ENCODE measurements around the gene SPATA17. TPM values are rescaled to one million over a fixed set of nuclear protein-coding genes. Genes with fewer than 3 reads are reported as not detected.

The SPATA17 gene
- total RNA-seq, 2 donors from 2014 or later: 0.96 to 6.4 TPM

DNA sequence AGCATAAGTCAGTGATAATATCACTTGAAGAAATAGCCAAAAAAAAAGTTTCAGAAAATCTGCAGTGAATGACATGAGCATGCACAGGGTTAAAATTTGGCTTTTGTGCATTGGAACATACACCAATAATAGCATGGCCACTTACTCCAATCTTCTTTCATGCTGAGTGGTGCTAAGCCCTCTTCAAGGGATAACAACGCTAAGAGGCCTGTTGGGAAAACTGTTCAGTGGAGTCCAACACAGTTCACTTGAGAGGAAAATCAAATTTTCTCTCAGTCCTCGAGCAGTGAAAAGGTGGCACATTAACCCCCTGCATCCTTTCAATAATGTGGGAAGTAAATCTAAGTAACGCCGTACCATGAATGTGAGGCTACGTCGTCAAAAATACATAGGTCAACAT is 264.7 kb downstream of the SPATA17 start:
- Histone ChIP-seq H3K27me3 (replicated peaks; ENCODE audit: insufficient read depth) (no peaks in the 10 kb centered on the region), H3K27ac (no peak overlapping the region), H3K4me3 (no peak overlapping the region), H3K36me3 (no peaks in the 10 kb centered on the region), H3K4me1 (replicated peaks) (no peaks in the 10 kb centered on the region), H3K9me3 (no peaks in the 10 kb centered on the region)
- WGBS: 71% methylated on average over 6 of the region's 6 CpGs
- intact Hi-C loops (cut with DNase I): no loop called here
- DNase-seq (ENCODE audit: low spot score): no peak
- no peak for TF ChIP-seq POLR2A (IDR thresholded peaks at IDR 0.05)
- no peak for TF ChIP-seq CTCF (IDR thresholded peaks at IDR 0.05)
- no peak for TF ChIP-seq POLR2AphosphoS5 (IDR thresholded peaks at IDR 0.05)

- Histone ChIP-seq H3K4me1 (replicated peaks) (no peaks in the 10 kb centered on the region), H3K9me3 (no peaks in the 10 kb centered on the region), H3K4me3 (no peak overlapping the region), H3K27me3 (replicated peaks; ENCODE audit: insufficient read depth) (no peaks in the 10 kb centered on the region), H3K27ac (no peak overlapping the region), H3K36me3 (no peaks in the 10 kb centered on the region)
- no peak for DNase-seq (ENCODE audit: low spot score)
- intact Hi-C loops (cut with DNase I): no loop called here
- WGBS: 95% methylated on average over 1 of the region's 1 CpG
- no peak for TF ChIP-seq CTCF (IDR thresholded peaks at IDR 0.05)
- no peak for TF ChIP-seq POLR2A (IDR thresholded peaks at IDR 0.05)
- TF ChIP-seq POLR2AphosphoS5 (IDR thresholded peaks at IDR 0.05): no peak
Measured at GRCh38 chr1:217896490-217896889, 265.3 kb downstream of the SPATA17 start.

DNA sequence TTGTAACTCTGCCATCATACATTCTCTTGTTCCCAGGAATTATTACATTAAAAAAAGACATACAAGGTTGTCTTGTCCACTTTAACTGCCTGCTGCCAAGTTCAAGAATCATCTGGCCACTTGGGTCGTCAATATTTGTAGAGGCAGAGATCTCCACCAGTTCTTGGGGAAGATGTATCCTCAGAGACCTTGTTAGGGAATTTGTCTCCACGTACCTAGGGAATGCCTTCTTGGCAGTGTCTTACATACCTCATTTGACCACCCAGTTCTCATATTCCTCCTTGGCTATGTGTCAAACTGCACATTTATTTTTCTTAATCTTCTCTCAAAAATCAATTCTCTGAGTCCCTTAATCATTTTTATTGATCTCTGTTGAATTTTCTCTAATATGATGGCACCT is 266.0 kb downstream of the SPATA17 start:
- no peak overlapping the region for H3K27ac ChIP-seq
- no peaks in the 10 kb centered on the region for H3K9me3 ChIP-seq
- no peaks in the 10 kb centered on the region for H3K4me1 ChIP-seq (replicated peaks)
- 65% methylated on average over 2 of the region's 2 CpGs for WGBS
- no peak for DNase-seq (ENCODE audit: low spot score)
- TF ChIP-seq POLR2A (IDR thresholded peaks at IDR 0.05) (no peak), CTCF (IDR thresholded peaks at IDR 0.05) (no peak), POLR2AphosphoS5 (IDR thresholded peaks at IDR 0.05) (no peak)
- no peaks in the 10 kb centered on the region for H3K36me3 ChIP-seq
- no peak overlapping the region for H3K4me3 ChIP-seq
- intact Hi-C loops (cut with DNase I): no loop called here
- no peaks in the 10 kb centered on the region for H3K27me3 ChIP-seq (replicated peaks; ENCODE audit: insufficient read depth)

DNA sequence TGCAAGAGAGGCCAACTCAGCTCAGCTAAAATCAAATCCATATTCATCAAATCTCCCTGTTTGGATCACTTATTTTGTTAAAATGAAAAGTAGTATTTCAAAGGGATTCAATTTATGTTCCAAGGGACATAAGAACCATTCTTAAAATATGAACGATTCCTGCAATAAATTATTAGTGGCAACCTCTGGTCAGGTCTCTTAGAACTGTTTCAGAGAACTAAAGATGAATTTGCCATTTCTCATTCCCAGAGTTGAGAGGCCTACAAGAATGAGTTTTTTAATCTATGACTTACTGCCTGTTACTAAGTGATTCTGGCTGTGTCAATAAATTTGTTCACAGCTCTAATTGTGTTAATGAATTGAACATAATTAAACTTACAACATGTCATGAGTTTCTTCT is 268.5 kb downstream of the SPATA17 start:
- Histone ChIP-seq H3K9me3 (no peaks in the 10 kb centered on the region), H3K4me3 (no peak overlapping the region), H3K27ac (no peak overlapping the region), H3K36me3 (no peaks in the 10 kb centered on the region), H3K4me1 (replicated peaks) (no peaks in the 10 kb centered on the region), H3K27me3 (replicated peaks; ENCODE audit: insufficient read depth) (no peaks in the 10 kb centered on the region)
- DNase-seq (ENCODE audit: low spot score): no peak
- TF ChIP-seq POLR2A (IDR thresholded peaks at IDR 0.05) (no peak), CTCF (IDR thresholded peaks at IDR 0.05) (no peak)
- 73% methylated on average over 1 of the region's 1 CpG for WGBS
- intact Hi-C loops (cut with DNase I): no loop called here

DNA sequence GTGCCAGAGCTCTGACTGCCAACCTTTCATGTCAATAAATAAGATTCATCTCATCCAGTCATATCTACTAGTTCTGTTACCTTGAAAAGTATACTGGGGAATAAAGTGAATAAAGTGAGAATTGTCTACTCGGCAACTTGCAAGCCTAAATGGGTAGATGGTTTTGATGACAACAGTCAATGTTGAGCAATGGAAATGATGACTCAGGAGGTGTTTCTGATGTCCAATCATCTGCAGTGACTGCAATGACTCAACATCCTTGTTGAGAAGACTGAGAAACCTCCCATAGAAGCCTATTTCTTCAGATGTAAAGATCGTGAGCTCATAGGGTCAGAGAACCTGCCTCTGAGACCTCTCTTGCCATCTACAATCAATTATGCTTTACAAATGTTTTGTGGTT is 276.4 kb downstream of the SPATA17 start:
- intact Hi-C loops (cut with DNase I): no loop called here

More for the DNA sequence above, 276.4 kb downstream of the SPATA17 start:
- H3K27me3 ChIP-seq (replicated peaks; ENCODE audit: insufficient read depth): no peaks in the 10 kb centered on the region
- H3K36me3 ChIP-seq: no peaks in the 10 kb centered on the region
- TF ChIP-seq POLR2AphosphoS5 (IDR thresholded peaks at IDR 0.05): no peak
- no peak for TF ChIP-seq CTCF (IDR thresholded peaks at IDR 0.05)
- no peak for TF ChIP-seq POLR2A (IDR thresholded peaks at IDR 0.05)
- no peaks in the 10 kb centered on the region for H3K4me1 ChIP-seq (replicated peaks)
- no peaks in the 10 kb centered on the region for H3K9me3 ChIP-seq
- no peak for DNase-seq (ENCODE audit: low spot score)
- no peak overlapping the region for H3K4me3 ChIP-seq
- 94% methylated on average over 2 of the region's 2 CpGs for WGBS
- no peak overlapping the region for H3K27ac ChIP-seq

Measured in prostate gland (tissue), 2 donors.